T-helper 2 cell treated with Interferon-gamma antibody and Interleukin-4, amounts not matched to agents 5 μg/mL and 100 μg/mL, for 36 hours (primary cell): Measurements from ENCODE around the gene ACTN3.

Experiments
- DNase-seq: peaks from one replicate; pipeline ENCODE4 v3.0.0; 2021; ENCODE audit warnings: low spot score
- H3K27ac Mint-ChIP-seq: one replicate; pipeline ENCODE4 v1.8.0; 2021; ENCODE audit warnings: mild to moderate bottlenecking, mixed read lengths
- H3K27me3 Mint-ChIP-seq: one replicate; pipeline ENCODE4 v1.8.0; 2021; ENCODE audit warnings: low read depth, mixed read lengths
- H3K36me3 Mint-ChIP-seq: one replicate; pipeline ENCODE4 v1.8.0; 2021; ENCODE audit warnings: low read depth, mixed read lengths
- H3K4me1 Mint-ChIP-seq: one replicate; pipeline ENCODE4 v1.8.0; 2021; ENCODE audit warnings: low read depth, mixed read lengths
- H3K4me3 Mint-ChIP-seq: one replicate; pipeline ENCODE4 v1.8.0; 2022; ENCODE audit warnings: mild to moderate bottlenecking, moderate library complexity, mixed read lengths
- H3K9me3 Mint-ChIP-seq: one replicate; pipeline ENCODE4 v1.8.0; 2021; ENCODE audit warnings: mixed read lengths

The ACTN3 gene

GRCh38 chr11:66607126-66607834, 60.6 kb downstream of the ACTN3 start:
- peaks cover 4% of the 10 kb centered on the region for H3K36me3 Mint-ChIP-seq
- H3K4me1 Mint-ChIP-seq = peaks cover 15% of the 10 kb centered on the region
- H3K4me3 Mint-ChIP-seq = no peak overlapping the region
- H3K27ac Mint-ChIP-seq = no peak overlapping the region
- no peaks in the 10 kb centered on the region for H3K27me3 Mint-ChIP-seq
- no peak for DNase-seq
- no peaks in the 10 kb centered on the region for H3K9me3 Mint-ChIP-seq

GRCh38 chr11:66609721-66610617, 63.3 kb downstream of the ACTN3 start:
- Mint-ChIP-seq H3K36me3 (peaks cover 2% of the 10 kb centered on the region), H3K4me1 (peaks cover 15% of the 10 kb centered on the region), H3K27ac (peak overlapping the region; percentile 73), H3K9me3 (no peaks in the 10 kb centered on the region), H3K4me3 (peak overlapping the region; percentile 44), H3K27me3 (no peaks in the 10 kb centered on the region)
- no peak for DNase-seq

GRCh38 chr11:66612458-66612857, 65.8 kb downstream of the ACTN3 start:
- Mint-ChIP-seq H3K27ac (no peak overlapping the region), H3K27me3 (no peaks in the 10 kb centered on the region), H3K4me3 (no peak overlapping the region), H3K36me3 (peaks cover 22% of the 10 kb centered on the region), H3K4me1 (peaks cover 20% of the 10 kb centered on the region), H3K9me3 (no peaks in the 10 kb centered on the region)
- DNase-seq = no peak
